IPS-NIHi11 (cell line): Measurements from ENCODE around the gene UGT2A1.
"Not testable (repeated sequence)": the region's sequence is repeated elsewhere in the genome, so short reads cannot be mapped to it uniquely, and the experiment has no call there.

Experiments
- DNase-seq: peaks from one replicate; pipeline ENCODE4 v3.0.0; 2012; ENCODE audit warnings: mixed read lengths, low spot score

Gene UGT2A1

GRCh38 chr4:69653147-69653546, at the start of gene UGT2A1:
UGT2A1 (minus strand) TSS chr4:69653247; CDS start chr4:69647644, 5,603 bp downstream.
- no peak for DNase-seq

- DNase-seq: no peak
These were observed 49.2 kb upstream of the UGT2A1 start for GRCh38 chr4:69702201-69702600.

GRCh38 chr4:69701696-69702095, 48.6 kb upstream of the UGT2A1 start:
- no peak for DNase-seq

- DNase-seq: no peak
These were observed 44.6 kb upstream of the UGT2A1 start for GRCh38 chr4:69697536-69698242.

GRCh38 chr4:69689599-69689998, 36.6 kb upstream of the UGT2A1 start:
- peak; percentile 23 for DNase-seq

- no peak for DNase-seq
These were observed 31.8 kb upstream of the UGT2A1 start for GRCh38 chr4:69684804-69685203.

- DNase-seq: no peak
These were observed 15.6 kb upstream of the UGT2A1 start for GRCh38 chr4:69668680-69669079.

- not testable (repeated sequence) for DNase-seq
These were observed 11.0 kb upstream of the UGT2A1 start for GRCh38 chr4:69664009-69664408.

GRCh38 chr4:69661130-69661803, 8.2 kb upstream of the UGT2A1 start:
- not testable (repeated sequence) for DNase-seq

- DNase-seq: no peak
These were observed 5.1 kb upstream of the UGT2A1 start for GRCh38 chr4:69658133-69658532.

GRCh38 chr4:69656653-69657158, 3.7 kb upstream of the UGT2A1 start:
- DNase-seq: no peak

GRCh38 chr4:69650872-69651271, 2.2 kb downstream of the UGT2A1 start:
- DNase-seq: no peak

- DNase-seq: no peak
These were observed 3.4 kb downstream of the UGT2A1 start for GRCh38 chr4:69649629-69650028.

- DNase-seq: no peak
These were observed 3.8 kb downstream of the UGT2A1 start for GRCh38 chr4:69649207-69649606.

- no peak for DNase-seq
These were observed 10.1 kb downstream of the UGT2A1 start for GRCh38 chr4:69642961-69643360.

- no peak for DNase-seq
These were observed 12.8 kb downstream of the UGT2A1 start for GRCh38 chr4:69640289-69640688.

GRCh38 chr4:69639542-69639941, 13.5 kb downstream of the UGT2A1 start, which contains the start of gene UGT2A2:
UGT2A2 (minus strand) TSS chr4:69639642; CDS start chr4:69639640, 2 bp downstream.
- DNase-seq: no peak

GRCh38 chr4:69617083-69617694, 35.9 kb downstream of the UGT2A1 start:
- peak; percentile 22 for DNase-seq

- DNase-seq: no peak
These were observed 42.6 kb downstream of the UGT2A1 start for GRCh38 chr4:69610484-69610883.

- peak; percentile 11 for DNase-seq
These were observed 52.0 kb downstream of the UGT2A1 start for GRCh38 chr4:69601065-69601464.

GRCh38 chr4:69600013-69600412, 53.0 kb downstream of the UGT2A1 start:
- DNase-seq: no peak

- no peak for DNase-seq
These were observed 58.7 kb downstream of the UGT2A1 start for GRCh38 chr4:69594382-69594781.

- DNase-seq: no peak
These were observed 61.7 kb downstream of the UGT2A1 start for GRCh38 chr4:69591364-69591763.
